Posterior vena cava (tissue), 2 donors: ENCODE data around the gene RFC5. TPM values are rescaled to one million over a fixed set of nuclear protein-coding genes. Genes with fewer than 3 reads are reported as not detected.
"Not testable (repeated sequence)": the region's sequence is repeated elsewhere in the genome, so short reads cannot be mapped to it uniquely, and the experiment has no call there.

Experiments
- DNase-seq: peaks from one replicate; pipeline ENCODE4 v3.0.0-alpha.2; 2020; ENCODE audit warnings: low spot score
- intact Hi-C, 2 donors: fragments of 100-400 bp; cut with DNase I; formaldehyde crosslinking; loops; one replicate each; pipeline versions ENCODE4 v1.14.1 to v1.14.2; 2022 to 2023
- total RNA-seq, 2 donors: library from RNA; stranded (reverse); fragmentation: NEBNext Ultra II Directional; extraction: Animal tissue kit (Norgen Biotek cat#: 25700); gene quantifications; one replicate each; pipeline ENCODE4 v1.2.1, GENCODE V29; 2021
- donor health status: DM: yes; HTN: yes; CAD: no.
- donor health status: DM: yes; HTN: yes; CAD: no.

RFC5 gene
- total RNA-seq, 2 donors from 2014 or later, result 6.0 to 7.0 TPM

GRCh38 chr12:118063576-118064391 is 47.3 kb downstream of the RFC5 start:
- intact Hi-C loops, result no loop called here
- no peak for DNase-seq

DNA sequence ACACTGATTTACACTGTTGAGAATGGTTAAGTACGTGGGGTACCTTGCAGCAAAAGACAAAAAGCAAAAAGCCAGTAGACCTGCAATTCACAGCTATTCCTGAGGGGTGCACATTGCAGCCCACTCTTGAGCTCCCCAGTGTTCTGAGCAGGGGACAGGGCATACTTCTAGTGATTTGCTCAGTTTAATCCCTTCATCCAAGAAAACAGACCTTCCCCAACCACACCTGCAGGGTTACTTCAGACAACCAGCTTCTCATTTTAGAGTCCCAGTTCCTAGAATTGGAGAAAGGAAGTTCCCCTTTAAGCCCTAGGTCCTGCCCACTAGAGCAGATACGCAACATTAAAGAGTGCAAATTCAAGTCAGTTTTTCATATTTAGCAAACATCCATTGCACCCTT is 48.1 kb downstream of the RFC5 start:
- no peak for DNase-seq
- intact Hi-C loops, result no loop called here

GRCh38 chr12:118065380-118065779 is 48.9 kb downstream of the RFC5 start:
- intact Hi-C loops, result no loop called here

DNA sequence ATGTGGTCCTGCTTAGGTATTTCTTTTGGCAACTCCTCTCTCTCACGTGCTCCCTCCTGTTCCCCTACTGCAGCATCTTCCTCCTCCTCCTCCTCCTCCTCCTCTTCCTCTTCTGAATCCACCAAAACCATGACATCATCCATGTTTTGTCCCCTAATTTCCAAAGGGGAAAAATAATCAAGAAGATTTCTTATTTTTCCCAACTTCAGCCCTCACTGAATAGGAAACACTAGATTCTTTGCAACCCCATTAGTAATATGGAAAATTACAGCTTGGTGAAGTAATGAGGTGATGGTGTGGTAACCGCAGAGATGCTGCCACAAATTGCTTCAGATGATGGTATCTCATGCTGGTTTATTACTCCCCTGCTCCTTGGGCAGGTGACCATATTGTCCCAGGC is 51.9 kb downstream of the RFC5 start:
- intact Hi-C loops, result no loop called here
- no peak for DNase-seq

More at GRCh38 chr12:118065380-118065779, 48.9 kb downstream of the RFC5 start:
- DNase-seq, result no peak

- DNase-seq, result no peak
- intact Hi-C loops, result no loop called here
These were observed 54.1 kb downstream of the RFC5 start for GRCh38 chr12:118070650-118071049.

- intact Hi-C loops, result no loop called here
- no peak for DNase-seq
These were observed 57.3 kb downstream of the RFC5 start for GRCh38 chr12:118073768-118074167.

GRCh38 chr12:118081521-118081920 is 65.0 kb downstream of the RFC5 start:
- intact Hi-C loops, result loop anchor here in 1 of 2 donors (5.0 kb wide), 1 partner anchor 1671 kb away; no protein-coding TSS in a partner anchor
- DNase-seq, result not testable (repeated sequence)

Other genes with a start within 250 kb of the RFC5 start
- under 1 TPM in 1 of 2 donors, not detected in 1; 0.05 TPM for gene KSR2, start 47.7 kb upstream of the RFC5 start, total RNA-seq
- gene WSB2, start 44.5 kb downstream of the RFC5 start, total RNA-seq, result 100 to 1,000 TPM in 1 of 2 donors, 10 to 100 TPM in 1; 73.1 to 107 TPM
- gene VSIG10, start 87.3 kb downstream of the RFC5 start, total RNA-seq, result 10 to 100 TPM; 11.1 to 15.3 TPM
- 100 to 1,000 TPM; 134 to 156 TPM for gene PEBP1, start 119.4 kb downstream of the RFC5 start, total RNA-seq